ENCODE data around the gene NME7.
"Not testable (repeated sequence)": the region's sequence is repeated elsewhere in the genome, so short reads cannot be mapped to it uniquely, and the experiment has no call there.

The NME7 gene

DNA sequence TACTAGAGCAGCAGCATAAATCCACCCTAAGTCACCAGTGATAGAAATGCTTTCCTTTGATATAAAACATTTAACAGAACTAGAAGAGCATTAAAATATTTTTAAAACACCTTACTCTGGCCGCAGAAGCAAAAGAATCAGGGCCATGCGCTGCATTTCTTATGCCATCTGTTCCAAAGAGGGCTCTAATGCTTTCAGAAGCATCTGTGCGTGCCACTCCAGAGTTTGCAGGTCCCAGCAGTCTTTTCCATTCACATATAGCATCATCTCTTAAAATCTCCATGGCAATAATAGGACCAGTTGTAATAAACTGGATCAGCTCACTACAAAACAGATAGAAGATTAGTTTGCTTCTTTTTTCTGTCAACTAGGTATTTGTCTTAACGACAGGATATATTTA lies 69.2 kb downstream of the NME7 start:
- no peak for DNase-seq

- DNase-seq = no peak
Observed at GRCh38 chr1:169295846-169296245, 71.8 kb downstream of the NME7 start.

GRCh38 chr1:169295425-169295824 lies 72.2 kb downstream of the NME7 start:
- no peak for DNase-seq

- no peak for DNase-seq
Observed at GRCh38 chr1:169289016-169289415, 78.6 kb downstream of the NME7 start.

DNA sequence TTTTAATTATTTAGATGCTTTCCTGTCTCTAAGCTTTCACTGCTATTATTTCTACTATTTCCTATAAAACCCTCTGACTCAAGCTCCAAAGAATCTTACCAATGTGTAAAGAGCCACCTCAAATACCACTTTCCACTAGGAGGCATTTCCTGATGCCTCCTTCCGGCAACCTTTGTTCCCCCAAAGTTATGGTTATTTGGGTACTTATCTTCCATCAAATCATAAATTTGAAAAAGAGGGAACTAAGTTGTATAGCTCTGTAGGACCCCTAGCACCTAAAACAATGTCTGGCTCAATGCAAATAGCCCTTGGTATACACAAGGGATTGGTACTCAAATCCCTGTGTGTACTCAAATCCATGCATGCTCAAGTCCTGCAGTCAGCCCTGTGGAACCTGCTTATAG lies 79.6 kb downstream of the NME7 start:
- no peak for DNase-seq

GRCh38 chr1:169287280-169287679 lies 80.3 kb downstream of the NME7 start:
- DNase-seq = no peak

GRCh38 chr1:169281562-169281961 lies 86.0 kb downstream of the NME7 start:
- DNase-seq = not testable (repeated sequence)

- DNase-seq = no peak
Observed at GRCh38 chr1:169271098-169271497, 96.5 kb downstream of the NME7 start.

GRCh38 chr1:169266133-169266532 lies 101.5 kb downstream of the NME7 start:
- DNase-seq = no peak

DNA sequence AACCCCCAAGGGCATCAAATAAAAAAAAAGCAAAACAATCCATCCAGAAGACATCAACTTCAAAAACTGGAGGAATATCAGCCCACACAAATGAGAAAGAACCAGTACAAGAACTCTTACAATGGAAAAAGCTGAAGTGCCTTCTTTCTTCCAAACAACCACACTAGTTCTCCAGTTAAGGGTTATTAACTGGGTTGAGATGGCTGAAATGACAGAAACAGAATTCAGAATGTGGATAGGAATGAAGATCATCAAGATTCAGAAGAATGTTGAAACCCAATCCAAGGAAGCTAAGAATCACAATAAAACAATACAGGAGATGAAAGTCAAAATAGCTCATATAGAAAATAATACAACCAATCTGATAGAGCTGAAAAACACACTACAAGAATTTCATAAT lies 104.5 kb downstream of the NME7 start:
- no peak for DNase-seq

- DNase-seq = no peak
Observed at GRCh38 chr1:169261884-169262283, 105.7 kb downstream of the NME7 start.

DNA sequence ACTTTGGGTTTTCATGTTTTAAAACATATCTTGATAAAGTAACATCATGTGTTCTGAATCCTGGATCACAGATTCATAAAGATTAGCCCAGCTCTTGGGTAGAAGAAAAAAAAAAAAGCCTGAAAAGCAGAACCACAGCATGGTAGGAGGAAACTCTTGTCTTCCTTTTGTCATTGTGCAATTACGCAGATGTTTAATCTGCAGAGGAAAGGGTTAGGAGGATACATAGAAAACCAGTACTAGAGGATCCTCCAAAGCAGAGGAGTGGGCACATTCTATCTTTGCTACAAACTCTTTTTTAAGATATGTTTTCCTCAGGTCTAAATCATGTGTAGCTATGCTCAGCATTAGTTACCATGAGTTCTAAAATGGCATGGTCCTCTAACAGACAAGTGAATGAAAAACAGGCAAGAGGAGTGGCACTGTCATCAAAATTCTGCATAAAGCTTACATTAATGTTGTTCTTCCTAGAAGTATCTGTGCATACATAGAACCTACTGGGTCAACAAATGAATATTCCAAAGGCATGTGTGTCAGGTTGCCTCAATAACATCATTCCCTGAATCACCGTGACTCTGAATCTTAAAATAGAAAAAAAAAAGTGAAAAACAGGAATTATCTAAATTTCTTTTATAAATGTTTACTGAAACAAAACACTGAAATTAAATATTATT lies 107.0 kb downstream of the NME7 start:
- DNase-seq = no peak

DNA sequence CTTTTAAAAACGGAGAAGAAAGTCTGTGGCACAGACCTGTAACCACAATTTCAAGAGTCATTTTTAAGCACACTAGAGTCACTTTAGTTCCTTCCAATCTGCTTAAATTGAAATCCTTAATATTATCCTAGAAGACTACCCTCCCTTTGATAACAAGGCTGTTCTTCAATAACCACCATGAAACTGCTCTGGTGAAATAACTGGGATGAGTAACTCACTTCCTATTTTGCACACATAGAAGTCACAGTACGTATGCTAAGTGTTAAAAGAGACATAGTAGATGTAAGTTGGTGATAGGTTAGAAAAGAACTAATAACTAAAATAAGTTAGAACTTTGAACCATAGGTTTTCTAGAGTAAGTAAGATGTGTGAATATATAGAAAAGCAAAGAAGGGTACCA lies 107.8 kb downstream of the NME7 start:
- no peak for DNase-seq

DNA sequence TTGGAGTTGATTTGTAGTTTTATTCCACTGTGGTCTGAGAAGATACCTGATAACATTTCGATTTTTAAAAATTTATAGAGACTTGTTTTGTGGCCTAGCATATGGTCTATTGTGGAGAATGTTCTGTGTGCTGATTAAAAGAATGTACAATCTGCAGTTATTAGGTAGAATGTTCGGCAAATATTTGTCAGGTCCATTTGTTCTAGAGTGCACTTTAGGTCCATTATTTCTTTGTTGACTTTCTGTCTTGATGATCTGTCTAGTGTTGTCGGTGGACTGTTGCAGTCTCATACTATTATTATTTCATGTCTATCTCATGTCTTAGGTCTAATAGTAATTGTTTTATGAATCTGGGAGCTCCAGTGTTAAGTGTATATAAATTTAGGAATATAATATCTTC lies 116.8 kb downstream of the NME7 start:
- DNase-seq = peak; percentile 82

GRCh38 chr1:169250022-169250421 lies 117.6 kb downstream of the NME7 start:
- peak; percentile 9 for DNase-seq

- DNase-seq = no peak
Observed at GRCh38 chr1:169249611-169250010, 118.0 kb downstream of the NME7 start.

- peak; percentile 87 for DNase-seq
Observed at GRCh38 chr1:169245706-169246105, 121.9 kb downstream of the NME7 start.

GRCh38 chr1:169240449-169241232 lies 127.0 kb downstream of the NME7 start:
- no peak for DNase-seq

GRCh38 chr1:169236880-169237279 lies 130.7 kb downstream of the NME7 start:
- no peak for DNase-seq

- no peak for DNase-seq
Observed at GRCh38 chr1:169236143-169236542, 131.5 kb downstream of the NME7 start.

GRCh38 chr1:169235568-169235967 lies 132.0 kb downstream of the NME7 start:
- no peak for DNase-seq

DNA sequence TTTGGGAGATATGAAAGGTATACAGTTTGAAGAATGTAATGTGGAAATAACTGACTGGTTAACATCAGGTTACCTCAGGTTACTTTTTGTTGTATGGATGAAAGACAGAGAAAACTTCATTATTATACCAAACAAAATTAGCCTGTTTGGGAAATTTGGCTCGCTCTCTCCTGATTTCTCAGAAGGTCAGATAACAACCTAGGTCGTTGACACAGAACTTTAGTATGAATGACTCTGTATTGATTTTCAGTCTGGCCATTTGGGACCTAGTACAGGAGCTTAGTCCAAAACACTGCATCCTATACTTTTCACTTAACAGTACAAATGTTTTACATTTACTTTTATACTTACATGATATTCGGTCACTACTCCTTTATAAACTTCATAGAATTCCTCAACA lies 132.8 kb downstream of the NME7 start:
- DNase-seq = no peak

- no peak for DNase-seq
Observed at GRCh38 chr1:169217636-169218035, 150.0 kb downstream of the NME7 start.

DNA sequence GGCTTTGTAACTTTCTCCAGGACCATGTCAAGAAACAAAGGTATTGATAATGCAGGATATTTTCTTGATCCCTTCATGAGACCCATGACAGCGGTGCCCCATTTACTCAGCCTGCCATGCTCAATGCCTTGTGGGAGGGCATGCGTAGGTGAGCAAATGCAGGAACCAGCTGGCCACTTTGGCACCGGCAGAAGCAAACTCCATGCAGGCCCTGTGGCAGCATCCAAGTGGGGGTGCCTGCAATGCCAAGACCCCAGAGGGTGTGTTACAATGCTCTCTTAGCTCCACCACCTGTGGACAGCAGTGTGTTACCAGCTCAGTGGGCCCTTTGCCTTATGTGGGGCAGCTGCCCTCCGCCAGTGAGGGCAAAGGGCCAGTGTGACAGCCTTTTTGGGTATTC lies 153.0 kb downstream of the NME7 start:
- DNase-seq = no peak

GRCh38 chr1:169212088-169212487 lies 155.5 kb downstream of the NME7 start:
- no peak for DNase-seq
